ENCODE results near the gene CD59.
A peak's percentile ranks its signal among the peaks of the same experiment; 100 is the strongest.

Gene CD59

GRCh38 chr11:33736148-33736812 lies at the start of gene CD59:
Gene CD59 (minus strand): TSS chr11:33736423. CDS start chr11:33722445, 13,978 bp downstream.
- peak; percentile 91 for DNase-seq

GRCh38 chr11:33785609-33786008 lies 49.4 kb upstream of the CD59 start:
- DNase-seq, result no peak

GRCh38 chr11:33779849-33780528 lies 43.8 kb upstream of the CD59 start:
- DNase-seq, result no peak

- no peak for DNase-seq
Observed at GRCh38 chr11:33778675-33779074, 42.5 kb upstream of the CD59 start.

GRCh38 chr11:33777906-33778305 lies 41.7 kb upstream of the CD59 start:
- no peak for DNase-seq

GRCh38 chr11:33775832-33776470 lies 39.7 kb upstream of the CD59 start:
- DNase-seq, result no peak

GRCh38 chr11:33775467-33775807 lies 39.2 kb upstream of the CD59 start:
- DNase-seq, result no peak

GRCh38 chr11:33774736-33775466 lies 38.7 kb upstream of the CD59 start:
- DNase-seq, result no peak

GRCh38 chr11:33773987-33774735 lies 37.9 kb upstream of the CD59 start, which contains the start of gene FBXO3:
Gene FBXO3 (minus strand): TSS chr11:33774520. CDS start chr11:33774497, 23 bp downstream.
- peak; percentile 76 for DNase-seq

- peak; percentile 16 for DNase-seq
Observed at GRCh38 chr11:33773404-33773986, 37.3 kb upstream of the CD59 start.

GRCh38 chr11:33772870-33773269 lies 36.6 kb upstream of the CD59 start:
- no peak for DNase-seq

GRCh38 chr11:33772300-33772699 lies 36.1 kb upstream of the CD59 start:
- DNase-seq, result no peak

- no peak for DNase-seq
Observed at GRCh38 chr11:33770236-33770635, 34.0 kb upstream of the CD59 start.

- DNase-seq, result no peak
Observed at GRCh38 chr11:33769542-33769941, 33.3 kb upstream of the CD59 start.

GRCh38 chr11:33767624-33768023 lies 31.4 kb upstream of the CD59 start:
- no peak for DNase-seq

- DNase-seq, result no peak
Observed at GRCh38 chr11:33766085-33766484, 29.9 kb upstream of the CD59 start.

- no peak for DNase-seq
Observed at GRCh38 chr11:33761471-33761870, 25.2 kb upstream of the CD59 start.

- DNase-seq, result no peak
Observed at GRCh38 chr11:33753304-33753967, 17.2 kb upstream of the CD59 start.

- no peak for DNase-seq
Observed at GRCh38 chr11:33751878-33752277, 15.7 kb upstream of the CD59 start.

GRCh38 chr11:33747979-33748378 lies 11.8 kb upstream of the CD59 start:
- no peak for DNase-seq

GRCh38 chr11:33743291-33743690 lies 7.1 kb upstream of the CD59 start:
- no peak for DNase-seq
